Activated CD4-positive, alpha-beta T cell treated with anti-CD3 and anti-CD28 coated beads, Interleukin-2, amount 10 ng/mL, durations not matched to agents 7 days and 5 days (primary cell): ENCODE results near the gene RBP2. TPM values are rescaled to one million over a fixed set of nuclear protein-coding genes. Genes with fewer than 3 reads are reported as not detected.

Source experiments
- CTCF ChIA-PET: fragments of 350-600 bp; sonication (Branson Sonifier 250); formaldehyde crosslinking; loops from one replicate; lab custom pipeline; 2021; ENCODE audit warnings: antibody characterized with exemption; lab: Charles Lee
- POLR2A ChIA-PET: fragments of 350-600 bp; sonication (Branson Sonifier 250); formaldehyde crosslinking; loops from one replicate; lab custom pipeline; 2021; ENCODE audit warnings: antibody characterized with exemption; lab: Charles Lee
- DNase-seq: peaks from one replicate; pipeline ENCODE4 v3.0.0-alpha.2; 2020
- H3K27ac Mint-ChIP-seq: one replicate; pipeline ENCODE4 v1.8.0; 2021; ENCODE audit warnings: mild to moderate bottlenecking, moderate library complexity, mixed read lengths
- H3K27me3 Mint-ChIP-seq: one replicate; pipeline ENCODE4 v1.8.0; 2021; ENCODE audit warnings: mixed read lengths
- H3K36me3 Mint-ChIP-seq: one replicate; pipeline ENCODE4 v1.8.0; 2021; ENCODE audit warnings: low read depth, mixed read lengths
- H3K4me1 Mint-ChIP-seq: one replicate; pipeline ENCODE4 v1.8.0; 2021; ENCODE audit warnings: mixed read lengths
- H3K4me3 Mint-ChIP-seq: one replicate; pipeline ENCODE4 v1.8.0; 2021; ENCODE audit warnings: mild to moderate bottlenecking, moderate library complexity, mixed read lengths
- H3K9me3 Mint-ChIP-seq: one replicate; pipeline ENCODE4 v1.8.0; 2021; ENCODE audit warnings: mixed read lengths
- total RNA-seq, 2 experiments: library from RNA; stranded (reverse); gene quantifications; one replicate each; pipeline ENCODE4 v1.2.3, GENCODE V29; 2021

The RBP2 gene
- total RNA-seq = not detected

DNA sequence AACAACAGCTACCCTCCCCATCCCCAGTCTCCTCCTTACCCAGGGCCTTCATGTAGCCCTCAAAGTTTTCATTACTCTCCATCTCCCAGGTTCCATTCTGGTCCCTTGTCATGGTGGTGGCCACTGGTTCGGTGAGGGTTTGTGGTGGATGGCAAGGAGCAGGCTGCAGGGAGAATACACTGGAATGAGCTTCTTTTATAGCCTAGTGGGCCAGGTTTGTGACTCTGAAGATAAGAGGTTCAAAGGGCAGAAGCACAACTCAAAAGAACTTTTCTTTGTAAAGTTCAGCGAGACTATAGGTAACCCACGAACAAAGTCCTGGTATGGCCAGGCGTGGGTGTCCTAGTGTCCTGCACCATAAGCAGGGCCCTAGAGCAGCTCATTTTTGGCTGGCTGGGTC lies at the start of gene RBP2:
TSS of gene RBP2 (minus strand) at position 169 of the 400 bp plus-strand sequence. CDS start at position 112, 57 bp downstream.
- no peaks in the 10 kb centered on the region for H3K9me3 Mint-ChIP-seq
- no peak within 1 kb of the TSS for H3K27ac Mint-ChIP-seq
- no peak within 1 kb of the TSS for H3K4me3 Mint-ChIP-seq
- H3K4me1 Mint-ChIP-seq = no peaks in the 10 kb centered on the region
- peaks cover 1% of the 10 kb centered on the region for H3K27me3 Mint-ChIP-seq
- DNase-seq = no peak
- no peaks in the 10 kb centered on the region for H3K36me3 Mint-ChIP-seq
- CTCF ChIA-PET = interaction anchor here (0.6 kb wide), 1 partner anchor 422 kb away, joined by 3 read pairs; no protein-coding TSS in a partner anchor
- POLR2A ChIA-PET = no interaction called here

DNA sequence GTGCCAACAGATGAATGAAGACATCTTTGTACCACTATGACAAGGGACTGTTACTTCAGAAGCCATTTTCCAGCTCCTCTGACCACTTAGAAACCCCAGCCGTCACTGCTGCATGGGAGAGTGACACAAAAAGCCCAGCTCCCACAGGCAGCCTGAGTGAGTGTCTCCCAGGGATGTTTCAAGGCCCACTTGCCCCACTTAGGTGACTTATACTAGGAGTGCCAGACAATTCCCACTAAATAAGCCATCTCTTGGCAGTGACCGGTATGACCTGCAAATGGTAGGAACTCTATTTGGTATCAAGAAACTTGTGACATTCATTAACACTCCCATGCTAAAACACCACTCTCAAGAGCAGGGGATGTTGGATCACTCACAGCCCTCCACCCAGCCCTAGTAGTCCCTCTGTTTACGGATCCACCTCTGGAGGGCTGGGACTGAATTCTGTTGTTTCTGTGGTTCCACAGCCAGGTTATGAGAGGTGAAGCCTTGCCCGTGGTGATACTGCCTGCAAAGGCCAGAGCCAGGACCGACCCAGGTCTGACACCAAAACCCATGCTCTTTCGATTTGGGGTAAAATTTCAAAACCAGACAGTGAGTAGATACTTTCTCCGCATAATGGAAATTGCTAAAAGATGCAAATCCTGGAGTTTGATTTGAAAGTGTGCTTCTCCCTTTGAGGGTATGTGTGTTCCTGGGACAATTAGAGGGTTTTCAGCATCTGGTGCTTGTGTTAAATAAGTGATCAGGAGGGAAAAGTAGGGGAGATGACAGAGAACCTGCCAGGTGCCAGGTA lies 48.7 kb upstream of the RBP2 start:
- Mint-ChIP-seq H3K27me3 (no peaks in the 10 kb centered on the region), H3K27ac (no peak overlapping the region), H3K36me3 (no peaks in the 10 kb centered on the region), H3K9me3 (no peaks in the 10 kb centered on the region), H3K4me1 (no peaks in the 10 kb centered on the region), H3K4me3 (no peak overlapping the region)
- POLR2A ChIA-PET = no interaction called here
- no peak for DNase-seq
- CTCF ChIA-PET = no interaction called here

DNA sequence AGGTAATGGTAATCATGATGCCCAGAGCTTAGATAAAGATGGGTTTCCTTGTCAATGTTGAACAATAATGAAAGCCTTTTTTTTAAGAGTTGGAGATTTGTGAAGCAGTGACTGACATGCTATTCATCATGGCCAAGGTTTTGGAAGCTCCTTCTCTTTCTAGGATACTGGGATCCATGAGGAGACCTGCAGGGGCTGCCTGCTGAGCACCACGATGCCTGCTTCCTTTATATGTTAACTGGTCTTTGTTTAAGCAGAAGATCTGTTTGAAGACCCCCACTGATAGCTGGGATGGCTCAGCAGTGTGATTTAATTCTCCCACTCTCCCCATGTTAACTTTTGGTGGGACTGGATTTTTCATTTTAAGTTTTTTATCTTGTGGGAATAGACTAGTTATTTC lies 47.4 kb upstream of the RBP2 start:
- Mint-ChIP-seq H3K4me1 (no peaks in the 10 kb centered on the region), H3K27ac (no peak overlapping the region), H3K9me3 (no peaks in the 10 kb centered on the region), H3K27me3 (no peaks in the 10 kb centered on the region), H3K36me3 (no peaks in the 10 kb centered on the region), H3K4me3 (no peak overlapping the region)
- DNase-seq = no peak
- CTCF ChIA-PET = interaction anchor here (0.6 kb wide), 1 partner anchor 212 kb away, joined by 3 read pairs; no protein-coding TSS in a partner anchor
- POLR2A ChIA-PET = no interaction called here

DNA sequence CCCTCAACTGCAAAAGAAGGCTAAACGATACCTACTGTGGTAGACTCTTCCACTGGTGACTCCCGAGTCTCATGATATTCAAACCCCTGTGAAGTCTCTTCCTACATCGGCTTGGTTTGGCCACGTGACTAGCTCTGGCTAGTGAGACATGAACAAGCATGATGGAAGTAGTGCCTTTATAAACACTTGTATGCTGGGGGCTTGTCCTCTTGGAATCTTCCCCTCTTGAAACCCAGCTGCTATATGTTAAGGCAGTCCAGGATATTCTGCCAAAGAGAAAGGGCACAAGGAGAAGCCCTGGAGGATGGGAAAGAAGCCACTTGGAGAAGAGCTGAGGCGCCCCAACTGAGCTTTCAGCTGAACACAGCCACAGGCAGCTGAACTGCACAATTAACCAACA lies 46.9 kb upstream of the RBP2 start:
- Mint-ChIP-seq H3K27ac (no peak overlapping the region), H3K4me3 (no peak overlapping the region), H3K4me1 (no peaks in the 10 kb centered on the region), H3K36me3 (no peaks in the 10 kb centered on the region), H3K9me3 (no peaks in the 10 kb centered on the region), H3K27me3 (no peaks in the 10 kb centered on the region)
- POLR2A ChIA-PET = no interaction called here
- CTCF ChIA-PET = no interaction called here
- no peak for DNase-seq

DNA sequence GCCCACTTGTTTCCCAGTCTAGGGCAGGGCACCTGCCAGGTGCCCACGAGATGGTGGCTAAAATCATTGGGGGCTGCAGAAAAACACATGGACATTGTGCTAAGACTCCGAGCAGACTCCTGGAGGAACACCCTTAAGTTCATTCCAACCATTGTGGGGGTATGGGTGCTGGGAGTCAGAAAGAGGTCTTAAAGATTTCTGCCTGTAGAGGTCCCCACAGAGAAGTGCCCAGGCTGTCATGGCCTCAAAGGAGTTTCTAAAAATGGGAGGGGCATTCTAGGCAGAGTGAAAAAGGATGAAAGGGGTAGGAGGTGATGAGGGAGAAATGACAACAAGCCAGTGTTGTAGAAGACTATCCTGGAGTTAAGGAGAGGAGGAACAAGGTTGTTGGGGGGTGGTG lies 46.1 kb upstream of the RBP2 start:
- H3K27ac Mint-ChIP-seq = no peak overlapping the region
- no peaks in the 10 kb centered on the region for H3K27me3 Mint-ChIP-seq
- no peaks in the 10 kb centered on the region for H3K4me1 Mint-ChIP-seq

DNA sequence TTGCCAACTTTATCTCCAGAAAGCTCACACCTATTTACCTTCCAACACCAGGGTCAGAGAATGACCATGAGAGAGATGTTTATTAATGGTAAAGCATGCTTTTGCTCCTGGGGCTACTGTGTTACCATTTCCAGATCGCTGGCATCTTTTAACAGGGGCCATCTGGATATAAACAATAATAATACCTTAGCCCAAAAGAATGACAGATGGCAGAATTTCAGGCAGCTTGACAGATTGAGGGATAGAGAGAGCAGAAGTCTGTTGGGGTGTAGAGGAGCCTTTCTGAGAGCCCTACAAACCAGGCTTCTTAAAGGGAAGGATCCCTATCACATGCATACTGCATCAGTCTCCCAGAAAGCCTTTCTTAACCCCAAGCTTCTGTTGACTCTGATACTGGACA lies 45.5 kb upstream of the RBP2 start:
- Mint-ChIP-seq H3K27me3 (no peaks in the 10 kb centered on the region), H3K9me3 (no peaks in the 10 kb centered on the region), H3K36me3 (no peaks in the 10 kb centered on the region), H3K4me1 (no peaks in the 10 kb centered on the region), H3K4me3 (no peak overlapping the region), H3K27ac (no peak overlapping the region)
- ChIA-PET CTCF (no interaction called here), POLR2A (no interaction called here)
- no peak for DNase-seq

More for the DNA sequence above, 46.1 kb upstream of the RBP2 start:
- no peak for DNase-seq
- no peak overlapping the region for H3K4me3 Mint-ChIP-seq
- H3K36me3 Mint-ChIP-seq = no peaks in the 10 kb centered on the region
- ChIA-PET CTCF (no interaction called here), POLR2A (no interaction called here)
- H3K9me3 Mint-ChIP-seq = no peaks in the 10 kb centered on the region

DNA sequence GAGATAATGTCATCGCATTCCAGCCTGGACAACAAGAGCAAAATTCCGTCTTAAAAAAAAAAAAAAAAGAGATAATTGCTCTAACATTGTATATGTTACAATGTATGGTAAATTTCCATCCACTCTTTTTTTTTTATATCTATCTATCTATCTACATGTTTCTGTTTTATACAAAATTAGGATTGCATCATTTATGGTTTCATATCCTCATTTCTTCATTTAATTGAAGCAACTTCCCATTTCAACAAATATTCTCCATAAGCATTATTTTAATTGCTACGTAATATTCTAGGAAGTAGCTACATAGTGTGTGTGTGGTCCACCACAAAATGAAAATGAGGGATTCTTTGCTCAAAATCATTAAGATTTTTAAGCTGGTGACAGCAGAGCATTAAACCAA lies 44.8 kb upstream of the RBP2 start:
- Mint-ChIP-seq H3K27me3 (no peaks in the 10 kb centered on the region), H3K4me1 (no peaks in the 10 kb centered on the region), H3K36me3 (no peaks in the 10 kb centered on the region), H3K4me3 (no peak overlapping the region), H3K9me3 (no peaks in the 10 kb centered on the region), H3K27ac (no peak overlapping the region)
- DNase-seq = no peak
- CTCF ChIA-PET = interaction anchor here (0.5 kb wide), 1 partner anchor 46 kb away, joined by 5 read pairs; no protein-coding TSS in a partner anchor
- POLR2A ChIA-PET = no interaction called here

DNA sequence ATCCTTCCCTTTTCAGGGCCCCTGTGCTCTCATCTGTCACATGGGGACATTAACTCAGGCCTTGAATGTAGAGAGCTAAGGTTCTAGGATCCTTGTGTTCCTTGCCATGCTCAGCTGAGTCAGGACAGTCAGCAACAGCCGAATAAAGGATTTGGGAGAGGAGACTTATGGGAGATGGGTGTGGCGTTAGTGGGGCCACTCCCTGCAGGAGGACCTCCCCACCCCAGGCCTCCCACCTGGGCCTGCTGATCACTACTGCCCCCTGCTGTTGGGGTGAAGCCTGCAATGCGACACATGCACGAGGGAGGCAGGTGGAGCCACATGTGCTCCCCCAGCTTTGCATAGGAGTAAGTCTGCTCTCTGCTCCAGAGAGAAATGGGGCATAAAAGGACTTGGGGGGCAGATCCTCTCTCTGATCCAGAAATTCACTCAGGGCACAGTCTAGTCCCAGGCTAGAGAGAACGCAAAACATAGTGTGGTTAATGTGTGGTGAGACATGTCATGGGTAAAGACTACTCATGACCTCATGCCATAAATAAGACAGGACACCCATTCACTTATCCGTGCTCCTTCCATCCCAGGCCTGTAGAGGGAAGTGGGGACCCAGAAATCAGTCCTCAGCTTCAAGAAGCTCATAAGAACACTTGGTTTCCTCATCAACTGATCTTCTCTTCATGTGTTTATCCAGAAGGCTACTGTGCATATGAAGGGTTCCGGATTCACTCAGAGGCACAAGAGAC lies 43.9 kb upstream of the RBP2 start:
- no peaks in the 10 kb centered on the region for H3K9me3 Mint-ChIP-seq
- H3K4me1 Mint-ChIP-seq = no peaks in the 10 kb centered on the region
- no peak overlapping the region for H3K27ac Mint-ChIP-seq
- no peaks in the 10 kb centered on the region for H3K27me3 Mint-ChIP-seq
- ChIA-PET CTCF (interaction anchor here (0.6 to 1.5 kb wide), 2 partner anchors 12 to 32 kb away, joined by 3 read pairs; no protein-coding TSS in a partner anchor), POLR2A (no interaction called here)
- no peak for DNase-seq
- no peak overlapping the region for H3K4me3 Mint-ChIP-seq
- no peaks in the 10 kb centered on the region for H3K36me3 Mint-ChIP-seq

DNA sequence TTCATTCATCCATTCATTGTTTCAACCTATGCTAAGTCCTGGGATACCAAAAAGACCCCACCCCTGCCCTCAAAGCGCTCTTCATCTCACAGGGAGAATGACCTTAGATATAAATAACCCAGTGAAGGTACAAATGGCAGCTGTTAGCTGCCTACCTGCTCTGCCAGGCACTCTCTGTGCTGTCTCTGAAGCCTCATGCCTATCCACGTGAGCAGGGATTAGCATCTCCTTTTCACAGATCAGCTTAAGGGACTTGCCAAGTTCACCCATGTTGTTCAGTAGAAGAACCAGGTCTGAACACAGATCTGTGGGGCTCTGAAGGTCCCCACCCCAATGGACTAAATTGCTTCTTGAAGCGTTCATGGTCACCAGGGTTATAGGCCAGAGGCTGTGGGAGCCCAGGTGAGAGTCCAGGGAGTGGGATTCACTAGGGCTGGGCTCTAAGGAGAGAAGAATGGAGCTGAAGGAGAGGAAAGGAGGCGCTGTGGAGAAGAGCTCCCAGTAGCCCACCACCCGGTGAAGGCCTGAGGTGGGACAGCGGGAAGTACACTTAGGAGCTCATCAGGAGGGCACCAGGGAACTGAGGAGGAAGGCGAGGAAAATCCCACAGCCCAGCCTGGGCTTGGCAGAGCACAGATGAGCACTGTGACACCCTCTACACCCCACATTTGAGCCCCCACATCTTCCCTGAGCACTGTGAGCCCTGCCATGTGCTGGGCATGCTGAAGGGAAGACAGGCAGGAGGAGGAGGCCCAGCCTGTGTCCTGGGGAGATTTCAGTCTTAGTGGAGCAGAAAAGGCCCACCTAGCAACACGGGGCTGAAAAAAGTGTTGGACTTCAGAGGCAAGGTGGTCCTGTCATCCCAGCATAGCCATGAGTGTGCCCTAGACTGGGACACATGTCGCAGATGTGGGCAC lies 42.9 kb upstream of the RBP2 start:
- H3K9me3 Mint-ChIP-seq = no peaks in the 10 kb centered on the region
- no peak overlapping the region for H3K4me3 Mint-ChIP-seq
- no peaks in the 10 kb centered on the region for H3K4me1 Mint-ChIP-seq
- H3K36me3 Mint-ChIP-seq = no peaks in the 10 kb centered on the region
- ChIA-PET POLR2A (no interaction called here), CTCF (interaction anchor here (0.6 to 1.5 kb wide), 2 partner anchors 13 to 33 kb away, joined by 3 read pairs; no protein-coding TSS in a partner anchor)
- H3K27me3 Mint-ChIP-seq = no peaks in the 10 kb centered on the region
- no peak overlapping the region for H3K27ac Mint-ChIP-seq
- DNase-seq = no peak

DNA sequence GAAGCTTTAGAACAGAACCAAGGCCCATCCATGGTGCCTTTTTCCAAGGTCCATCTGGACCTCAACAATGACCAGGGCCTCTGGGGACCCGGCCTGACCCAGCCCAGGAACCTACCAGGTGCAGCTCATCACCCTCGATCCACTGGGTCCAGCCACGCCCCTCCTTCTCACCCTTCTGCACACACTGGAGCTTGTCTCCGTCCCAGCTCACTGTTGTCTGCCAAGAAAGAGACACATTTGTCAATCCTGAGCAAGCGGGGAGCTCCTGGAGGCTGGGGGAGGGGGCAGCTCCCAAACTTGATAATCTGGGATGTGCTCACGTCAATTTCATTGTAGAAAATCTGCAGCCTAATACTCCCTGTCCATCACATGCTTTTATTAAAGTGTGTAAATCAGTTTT lies 42.0 kb upstream of the RBP2 start:
- no peak overlapping the region for H3K4me3 Mint-ChIP-seq
- H3K4me1 Mint-ChIP-seq = no peaks in the 10 kb centered on the region
- H3K27me3 Mint-ChIP-seq = no peaks in the 10 kb centered on the region
- ChIA-PET CTCF (no interaction called here), POLR2A (no interaction called here)
- H3K27ac Mint-ChIP-seq = no peak overlapping the region
- DNase-seq = no peak
- H3K36me3 Mint-ChIP-seq = no peaks in the 10 kb centered on the region
- no peaks in the 10 kb centered on the region for H3K9me3 Mint-ChIP-seq

DNA sequence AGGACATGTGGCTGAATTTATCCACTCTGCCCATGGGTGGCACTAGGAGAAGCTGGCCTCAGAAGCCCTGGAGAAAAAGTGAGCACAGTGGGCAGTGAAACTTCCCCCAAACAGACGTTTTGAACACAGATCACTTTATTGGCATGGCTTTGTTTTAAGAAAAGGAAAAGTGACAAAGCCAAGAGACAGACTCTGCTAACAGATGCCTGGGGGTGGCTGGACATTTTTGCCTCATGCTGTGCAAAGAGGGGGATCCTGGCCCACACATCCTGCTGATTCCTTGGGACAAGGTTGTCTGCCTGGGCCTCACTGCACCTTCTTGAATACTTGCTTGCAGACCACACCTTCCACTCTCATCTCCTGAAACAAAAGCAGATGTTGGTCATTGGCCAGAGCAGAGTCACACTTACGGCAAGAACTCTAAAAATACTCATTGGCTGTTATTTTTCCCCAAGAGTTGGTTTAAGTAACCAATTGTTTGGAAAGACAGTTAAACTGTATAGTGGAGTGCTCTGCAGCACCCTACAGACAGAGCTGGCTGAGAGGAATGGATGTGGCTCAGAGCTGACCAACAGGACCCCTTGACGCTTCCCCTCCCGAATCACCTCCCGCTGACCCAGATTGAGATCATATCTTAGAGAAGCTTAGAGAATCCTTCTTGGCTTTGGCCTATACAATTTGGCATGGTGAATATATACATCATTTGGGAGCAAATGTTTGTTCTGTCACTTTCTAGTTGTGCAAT lies 41.2 kb upstream of the RBP2 start:
- Mint-ChIP-seq H3K4me1 (no peaks in the 10 kb centered on the region), H3K4me3 (no peak overlapping the region), H3K27me3 (no peaks in the 10 kb centered on the region), H3K9me3 (no peaks in the 10 kb centered on the region), H3K36me3 (no peaks in the 10 kb centered on the region), H3K27ac (no peak overlapping the region)
- no peak for DNase-seq
- ChIA-PET CTCF (no interaction called here), POLR2A (no interaction called here)

DNA sequence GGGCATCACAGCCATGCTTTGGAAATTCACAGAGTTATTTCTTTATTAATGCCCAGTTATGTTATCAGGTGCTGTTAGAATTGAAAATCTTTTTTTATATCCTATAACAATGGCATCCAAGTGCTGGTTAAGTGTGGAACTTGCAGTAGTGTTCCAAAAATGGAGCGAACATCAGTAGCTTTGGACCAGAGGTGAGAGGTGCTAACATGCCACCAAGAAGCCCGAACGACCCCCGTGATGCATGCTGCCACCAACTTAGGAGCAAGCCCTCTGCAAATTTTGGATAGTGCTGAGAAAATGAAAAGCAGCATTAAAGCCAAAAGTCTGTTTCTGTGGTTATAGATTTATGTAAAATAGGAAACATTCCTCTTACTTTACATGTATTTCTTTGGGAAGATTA lies 38.4 kb upstream of the RBP2 start:
- CTCF ChIA-PET = no interaction called here
- H3K9me3 Mint-ChIP-seq = no peaks in the 10 kb centered on the region
- POLR2A ChIA-PET = no interaction called here

More for the DNA sequence above, 38.4 kb upstream of the RBP2 start:
- no peak overlapping the region for H3K27ac Mint-ChIP-seq
- DNase-seq = no peak
- no peak overlapping the region for H3K4me3 Mint-ChIP-seq
- no peaks in the 10 kb centered on the region for H3K27me3 Mint-ChIP-seq
- no peaks in the 10 kb centered on the region for H3K36me3 Mint-ChIP-seq
- no peaks in the 10 kb centered on the region for H3K4me1 Mint-ChIP-seq
